GM21526 (cell line): ENCODE measurements around the gene MLLT1.

Experiments
- ATAC-seq: cut with Tn5 transposase; IDR thresholded peaks from one replicate; pipeline ENCODE4 v1.9.1; 2021; ENCODE audit warnings: moderate library complexity; ENCODE audit not compliant: unreplicated experiment, low FRiP score

Gene MLLT1

GRCh38 chr19:6172074-6172863 is 107.5 kb downstream of the MLLT1 start:
- no peak for ATAC-seq

DNA sequence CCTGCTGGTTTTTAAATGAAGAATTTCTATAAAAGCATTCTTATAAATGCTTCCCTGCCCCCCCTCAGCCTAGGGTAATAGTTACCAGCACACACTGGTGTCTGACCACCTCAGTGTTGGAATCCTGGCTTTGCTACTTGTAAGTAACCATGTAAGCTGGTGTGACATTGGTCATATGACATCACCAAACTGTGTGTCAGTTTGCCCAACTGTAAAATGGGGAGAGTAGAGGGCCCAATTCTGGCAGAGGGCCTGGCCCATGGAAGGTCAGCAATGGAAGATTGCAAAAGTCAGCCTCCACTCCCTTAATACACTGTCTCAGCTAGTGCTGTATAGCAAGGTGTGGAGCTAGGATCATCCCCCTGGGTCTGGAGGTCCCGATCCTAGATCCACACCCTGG is 112.7 kb downstream of the MLLT1 start:
- no peak for ATAC-seq

DNA sequence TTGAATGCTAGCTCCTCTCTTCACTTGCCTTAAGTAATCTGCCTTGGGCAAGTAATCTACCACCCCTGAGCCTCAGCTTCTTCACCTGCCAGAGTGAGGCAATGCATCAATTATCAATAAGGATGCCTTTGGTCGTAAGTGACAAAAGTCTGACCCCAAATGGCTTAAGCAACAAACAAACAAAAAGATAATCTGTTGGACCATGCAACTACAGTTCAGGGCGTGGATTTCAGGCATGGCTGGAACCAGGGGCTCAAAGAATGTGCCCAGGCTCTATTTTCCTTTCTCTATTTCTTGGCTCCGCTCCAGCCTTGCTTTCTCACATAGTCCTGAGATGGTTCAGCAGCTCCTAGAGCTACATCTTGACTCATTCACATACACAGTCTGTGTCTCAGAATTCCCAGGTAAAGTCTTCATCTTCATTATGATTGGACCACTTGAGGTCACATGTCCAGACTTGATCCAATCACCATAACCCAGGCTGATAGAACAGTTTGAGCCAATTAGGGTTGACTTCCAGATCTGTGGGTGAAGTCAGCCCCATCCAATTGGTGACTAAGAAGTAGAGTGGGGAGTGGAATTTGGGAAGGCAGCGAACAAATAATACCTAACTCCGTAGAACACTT is 114.8 kb downstream of the MLLT1 start:
- no peak for ATAC-seq

DNA sequence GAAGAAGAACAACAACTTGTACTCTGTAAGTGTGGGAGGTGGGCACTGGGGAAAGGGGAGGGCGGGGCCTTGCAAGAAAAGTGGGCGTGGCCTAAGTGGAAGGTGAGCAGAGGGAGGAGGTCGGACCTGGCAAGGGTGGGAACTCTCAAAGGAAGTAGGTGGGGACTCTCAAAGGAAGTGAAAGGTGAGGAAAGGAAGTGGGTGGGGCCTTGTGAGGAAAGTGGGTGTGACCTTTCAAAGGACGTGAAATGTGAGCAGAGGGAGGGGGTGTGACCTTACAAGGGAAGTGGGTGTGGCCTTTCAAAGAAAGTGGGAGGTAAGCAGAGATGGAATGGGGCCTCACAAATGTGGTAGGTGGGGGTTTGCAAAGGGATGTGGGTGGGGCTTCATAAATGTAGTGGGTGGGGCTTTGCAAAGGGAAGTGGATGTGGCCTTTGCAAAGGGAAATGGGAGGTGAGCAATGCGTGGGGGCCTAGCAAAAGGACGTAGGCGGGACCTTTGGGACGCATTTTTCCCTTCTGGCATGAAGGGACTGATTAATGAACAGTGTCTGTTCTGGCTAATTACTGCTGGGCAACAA is 118.4 kb downstream of the MLLT1 start:
- no peak for ATAC-seq
